Right renal cortex interstitium (tissue), 3 donors: ENCODE results near the gene HLX. TPM values are rescaled to one million over a fixed set of nuclear protein-coding genes. Genes with fewer than 3 reads are reported as not detected.

ENCODE experiments used
- DNase-seq, 3 donors: peaks; one replicate each; pipeline ENCODE4 v3.0.0-alpha.2; 2013; ENCODE audit warnings: low read depth in 3 of 3, low spot score in 2 of 3
- polyA plus RNA-seq, 3 donors: library from polyadenylated mRNA; unstranded; fragments of 120-200 nt; gene quantifications; one replicate each; pipeline ENCODE4 v1.2.1, GENCODE V29; 2013; ENCODE audit not compliant: insufficient read length in 3 of 3

HLX gene
- polyA plus RNA-seq, 3 donors = 7.2 to 10.3 (median 9.4) TPM

DNA sequence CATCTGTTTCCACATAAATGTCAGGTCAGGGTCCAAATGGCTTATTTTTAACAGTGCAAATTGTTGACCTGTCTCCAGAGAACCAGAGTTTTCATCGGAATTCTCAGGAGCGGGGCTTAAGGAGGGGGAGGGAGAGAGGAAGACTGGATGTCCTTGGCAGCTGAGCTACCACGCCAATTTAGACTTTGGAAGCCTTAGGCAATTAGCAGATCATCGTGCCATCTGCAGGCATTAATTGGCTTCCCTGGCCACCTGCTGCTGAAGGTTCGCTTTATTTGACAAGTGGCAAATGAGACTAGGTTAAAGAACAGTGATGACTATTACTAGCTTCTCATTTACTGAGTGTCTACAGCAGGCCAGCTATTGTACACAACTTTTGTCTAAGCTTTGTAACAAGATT is 43.7 kb downstream of the HLX start:
- no peak for DNase-seq

DNA sequence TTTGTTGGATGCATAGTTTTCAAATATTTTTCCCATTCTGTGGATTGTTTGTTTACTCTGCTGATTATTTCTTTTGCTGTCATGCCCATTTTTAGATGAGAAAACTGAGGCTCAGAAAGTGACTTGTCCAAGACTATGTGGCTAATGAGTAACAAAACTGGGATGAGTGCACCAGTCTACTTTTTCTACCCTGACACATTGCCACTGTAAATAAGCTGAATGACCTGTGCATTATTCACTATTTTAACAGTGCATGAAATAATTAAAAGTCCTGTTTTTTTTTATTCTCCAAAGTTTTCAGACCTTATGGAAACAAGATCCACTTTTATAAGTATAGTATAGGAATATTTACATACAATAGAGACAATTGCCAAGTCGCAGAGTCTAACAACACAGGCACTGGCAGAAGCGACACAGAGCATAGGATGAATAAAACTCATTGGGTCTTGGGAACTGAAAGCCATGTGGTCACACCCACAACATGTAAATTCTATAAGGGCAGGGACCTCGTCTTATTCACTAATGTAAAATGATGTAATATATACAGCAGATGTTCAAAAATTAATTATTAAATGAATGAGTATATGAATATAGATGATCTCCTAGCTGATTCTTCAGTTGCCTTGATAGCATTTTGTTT is 45.2 kb downstream of the HLX start:
- DNase-seq = no peak

DNA sequence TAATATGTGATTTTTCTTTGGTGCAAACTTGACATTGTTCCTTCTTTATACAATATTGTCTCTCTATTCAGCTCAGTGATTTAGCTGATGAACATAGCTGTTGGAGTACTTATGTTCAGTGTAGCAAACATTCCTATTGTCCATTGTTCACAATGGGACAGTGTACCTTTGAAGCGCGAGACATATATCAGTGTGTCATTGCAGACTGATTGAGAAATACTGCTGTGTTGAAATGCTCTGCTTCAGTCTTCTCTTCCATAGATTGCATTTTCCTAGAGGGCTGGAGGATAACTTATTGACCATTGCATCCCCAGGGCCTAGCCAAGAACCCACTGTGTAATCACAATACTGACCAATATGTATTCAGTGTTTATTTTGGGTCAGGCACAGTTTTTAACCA is 46.5 kb downstream of the HLX start:
- no peak for DNase-seq

DNA sequence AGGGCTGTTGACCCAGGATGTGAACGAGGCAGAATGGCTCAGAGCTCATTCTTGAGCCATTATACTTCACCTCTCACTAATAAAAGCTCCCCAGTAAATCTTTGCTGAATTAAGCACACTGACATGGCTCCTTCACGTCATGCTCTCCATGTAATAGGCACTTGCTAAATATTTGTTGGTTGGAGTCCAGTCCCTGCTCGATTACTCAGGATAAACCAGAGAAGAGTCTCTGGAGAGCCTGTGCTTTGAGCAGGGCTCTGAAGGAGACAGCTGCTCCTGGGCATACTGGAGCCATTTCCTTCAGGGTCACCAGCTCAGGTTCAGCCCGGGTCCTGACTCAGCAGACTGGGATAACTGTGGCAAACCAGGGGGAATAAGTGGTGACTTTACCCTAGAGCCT is 46.9 kb downstream of the HLX start:
- no peak for DNase-seq

DNA sequence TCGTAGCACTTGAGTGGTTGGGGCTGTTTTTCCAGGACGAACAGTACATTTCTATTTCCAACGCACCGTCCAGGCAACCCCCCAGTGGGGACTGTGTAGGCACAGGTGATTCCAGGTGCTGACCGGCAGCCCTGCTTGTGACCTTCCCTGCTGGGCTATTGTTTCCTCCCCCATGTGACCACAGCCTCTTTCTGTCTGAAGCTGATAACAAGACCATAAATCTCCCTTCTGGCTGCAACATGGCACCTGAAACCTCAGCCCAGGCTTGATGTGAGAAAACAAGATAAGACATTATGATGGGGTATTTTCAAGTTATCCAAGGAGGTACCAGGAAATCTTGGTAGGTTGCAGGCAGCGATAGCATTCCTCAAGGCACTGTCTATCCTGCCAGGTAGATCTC is 48.2 kb downstream of the HLX start:
- DNase-seq = no peak

DNA sequence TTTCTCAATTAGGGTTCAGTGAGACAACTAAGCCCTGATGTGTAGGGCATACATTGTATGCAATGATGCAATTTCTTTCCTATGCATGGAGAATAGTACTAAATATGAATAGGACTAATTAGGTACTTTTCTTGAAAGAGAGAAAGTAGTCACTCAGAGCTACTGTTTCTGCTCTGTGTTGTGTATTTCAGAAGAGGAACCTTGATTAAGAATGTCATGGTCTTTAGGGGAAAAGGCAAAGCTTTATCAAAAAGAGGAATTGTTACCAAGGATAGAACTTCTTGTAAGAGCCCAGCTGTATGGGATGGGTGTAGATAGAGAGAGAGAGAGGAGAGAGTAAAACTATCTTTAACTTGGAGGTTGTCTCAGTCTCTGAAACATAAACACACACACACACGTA is 49.1 kb downstream of the HLX start:
- DNase-seq = no peak

DNA sequence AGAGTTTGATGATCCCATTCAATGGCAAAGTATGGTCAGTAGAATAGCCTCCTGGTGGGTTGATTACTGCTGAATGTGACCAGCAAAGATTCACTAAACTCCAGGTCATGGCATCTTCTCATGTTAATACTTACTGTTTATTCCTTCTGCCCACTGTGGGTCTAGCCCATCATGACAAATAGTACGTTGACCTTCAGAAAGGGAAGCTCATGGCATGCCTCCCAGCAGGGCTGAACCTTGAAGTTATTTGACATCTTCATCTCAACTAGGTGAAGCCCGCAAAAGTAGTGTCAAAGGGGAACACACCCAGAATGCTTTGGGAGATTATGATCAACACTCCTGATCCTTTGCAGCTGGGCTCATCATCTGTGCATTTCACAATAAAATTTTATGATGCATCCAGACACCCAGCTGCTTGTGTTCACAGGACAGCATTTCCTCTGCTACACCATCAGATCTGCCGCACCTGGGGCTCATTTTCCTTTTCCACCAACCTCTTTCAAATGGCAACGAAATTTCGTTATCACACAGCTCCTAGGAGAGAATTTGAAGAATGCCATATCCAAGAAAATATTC is 49.6 kb downstream of the HLX start:
- DNase-seq = no peak

DNA sequence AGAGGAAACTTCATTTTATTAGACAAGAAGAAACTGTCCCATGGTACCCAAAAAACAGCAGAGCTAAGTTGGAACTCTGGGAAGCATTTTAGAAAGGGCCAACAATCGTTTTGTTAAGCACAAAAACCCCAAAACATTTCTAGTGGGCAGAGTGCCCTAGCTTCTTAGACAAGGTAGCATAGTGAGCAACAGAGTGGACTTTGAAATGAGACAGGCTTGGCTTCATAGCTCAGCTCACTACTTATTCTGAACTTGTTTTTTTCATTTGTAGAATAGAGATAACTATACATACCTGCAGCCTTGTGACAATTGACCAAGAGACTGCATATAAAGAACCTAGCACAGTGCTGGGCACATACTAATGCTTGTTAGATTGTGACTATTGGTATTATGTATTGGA is 50.1 kb downstream of the HLX start:
- DNase-seq = no peak

Other genes with a start within 250 kb of the HLX start
- 10 to 100 TPM; 26.6 to 28.4 (median 27.9) TPM for gene C1orf115, start 189.1 kb upstream of the HLX start, polyA plus RNA-seq
- 10 to 100 TPM; 47.1 to 55.1 (median 49.0) TPM for gene MTARC2, start 131.1 kb upstream of the HLX start, polyA plus RNA-seq
- gene MTARC1, start 92.5 kb upstream of the HLX start, polyA plus RNA-seq = 10 to 100 TPM; 19.2 to 22.3 (median 20.8) TPM